H1 (cell line): ENCODE data around the gene TFB2M. TPM values are rescaled to one million over a fixed set of nuclear protein-coding genes. Genes with fewer than 3 reads are reported as not detected.

Experiments
- CTCF ChIA-PET: fragments of 300-600 bp; sonication (Branson Sonifier 250); formaldehyde crosslinking; loops from one replicate; lab custom pipeline; 2021; ENCODE audit not compliant: partially characterized antibody; lab: Charles Lee
- POLR2A ChIA-PET: fragments of 300-600 bp; sonication (Branson Sonifier 250); formaldehyde crosslinking; loops from one replicate; lab custom pipeline; 2021; ENCODE audit warnings: inconsistent platforms; ENCODE audit not compliant: partially characterized antibody; lab: Charles Lee
- DNase-seq, 2 experiments: peaks; one replicate each; pipeline versions ENCODE4 v3.0.0 to v3.0.0-alpha.2; 2010 to 2022; ENCODE audit warnings: low spot score in 2 of 2, low read depth in 1 of 2, mixed read lengths in 1 of 2
- FAIRE-seq: peaks from 2 replicates; lab custom pipeline; 2011; peaks lifted over from hg19 to GRCh38; lab: Jason Lieb, UNC
- H2AFZ ChIP-seq: 2 replicates; pipeline ENCODE4 v1.8.1; 2012; ENCODE audit warnings: low read length, inconsistent platforms
- H2AK5ac ChIP-seq: 2 replicates; pipeline ENCODE4 v1.6.1; 2013; ENCODE audit warnings: low read depth, low read length
- H2BK120ac ChIP-seq: replicated peaks from 2 replicates; pipeline ENCODE3; 2013; ENCODE audit warnings: low read depth, low read length, inconsistent platforms
- H2BK12ac ChIP-seq: 2 replicates; pipeline ENCODE4 v1.6.1; 2013; ENCODE audit warnings: low read depth, low read length
- H2BK15ac ChIP-seq: 2 replicates; pipeline ENCODE4 v1.6.1; 2013; ENCODE audit warnings: low read length
- H2BK20ac ChIP-seq: 2 replicates; pipeline ENCODE4 v1.6.1; 2013; ENCODE audit warnings: low read length
- H2BK5ac ChIP-seq: 2 replicates; pipeline ENCODE4 v1.6.1; 2013; ENCODE audit warnings: low read depth, low read length
- H3K14ac ChIP-seq: 2 replicates; pipeline ENCODE4 v1.6.1; 2013; ENCODE audit warnings: inconsistent platforms; ENCODE audit not compliant: insufficient read length
- H3K18ac ChIP-seq: 2 replicates; pipeline ENCODE4 v1.6.1; 2013; ENCODE audit warnings: low read length; ENCODE audit errors: extremely low read depth
- H3K23ac ChIP-seq: 2 replicates; pipeline ENCODE4 v1.6.1; 2013; ENCODE audit warnings: inconsistent platforms; ENCODE audit not compliant: insufficient read length
- H3K23me2 ChIP-seq: 2 replicates; pipeline ENCODE4 v1.6.1; 2013; ENCODE audit warnings: low read depth, low read length
- H3K27ac ChIP-seq: 2 replicates; pipeline ENCODE4 v1.6.1; 2011; ENCODE audit warnings: low read depth, low read length, inconsistent platforms
- H3K27me3 ChIP-seq, 4 experiments: replicated peaks in 1 of 4; 1 replicate in 1 of 4; 2 replicates in 3 of 4; pipeline versions ENCODE4 v1.6.1 to v1.8.1; 2011 to 2013; ENCODE audit warnings: low read length in 3 of 4, mild to moderate bottlenecking in 3 of 4, inconsistent platforms in 2 of 4, mixed read lengths in 2 of 4, moderate library complexity in 1 of 4; ENCODE audit not compliant: control insufficient read depth in 3 of 4, insufficient read depth in 3 of 4; ENCODE audit errors: extremely low read depth in 1 of 4
- H3K36me3 ChIP-seq, 4 experiments: 2 replicates each; pipeline versions ENCODE4 v1.6.1 to v1.8.1; 2011 to 2013; ENCODE audit warnings: mild to moderate bottlenecking in 4 of 4, low read length in 3 of 4, moderate library complexity in 2 of 4, control low read depth in 1 of 4, inconsistent platforms in 1 of 4; ENCODE audit not compliant: insufficient read depth in 4 of 4, control insufficient read depth in 2 of 4
- H3K4ac ChIP-seq: replicated peaks from 2 replicates; pipeline ENCODE3; 2013; ENCODE audit warnings: low read length, low read depth, mixed read lengths, inconsistent platforms; ENCODE audit not compliant: insufficient read length
- H3K4me1 ChIP-seq, 4 experiments: replicated peaks in 1 of 4; 1 replicate in 1 of 4; 2 replicates in 3 of 4; pipeline versions ENCODE4 v1.6.1 to v1.8.1; 2011 to 2013; ENCODE audit warnings: low read length in 3 of 4, inconsistent platforms in 2 of 4, mixed read lengths in 1 of 4; ENCODE audit not compliant: insufficient read depth in 4 of 4, control insufficient read depth in 3 of 4
- H3K4me2 ChIP-seq, 2 experiments: 2 replicates each; pipeline versions ENCODE4 v1.6.1 to v1.8.1; 2011 to 2013; ENCODE audit warnings: low read depth in 2 of 2, low read length in 2 of 2, control low read depth in 1 of 2, inconsistent platforms in 1 of 2, mild to moderate bottlenecking in 1 of 2; ENCODE audit not compliant: insufficient read depth in 1 of 2
- H3K4me3 ChIP-seq, 4 experiments: fragments of 200-600, 300-600 bp in 1 of 4; sonication (generic), shearing (Covaris generic), sonication (Bioruptor Twin) in 1 of 4; 2 replicates each; pipeline versions ENCODE4 v1.5.1 to v1.8.1; 2011 to 2016; ENCODE audit warnings: low read length in 4 of 4, low read depth in 3 of 4, control low read depth in 2 of 4, inconsistent platforms in 2 of 4, mild to moderate bottlenecking in 2 of 4, mixed read lengths in 1 of 4, moderate library complexity in 1 of 4; ENCODE audit not compliant: insufficient read depth in 2 of 4; ENCODE audit errors: extremely low read depth in 1 of 4
- H3K56ac ChIP-seq: replicated peaks from 2 replicates; pipeline ENCODE3; 2013; ENCODE audit warnings: low read depth, mild to moderate bottlenecking, mixed read lengths, low read length, inconsistent platforms; ENCODE audit not compliant: insufficient read length
- H3K79me1 ChIP-seq: 2 replicates; pipeline ENCODE4 v1.6.1; 2013; ENCODE audit warnings: low read depth, low read length, control low read depth
- H3K79me2 ChIP-seq, 2 experiments: 2 replicates each; pipeline versions ENCODE4 v1.6.1 to v1.8.1; 2012 to 2013; ENCODE audit warnings: low read length in 2 of 2, mild to moderate bottlenecking in 2 of 2, inconsistent platforms in 1 of 2; ENCODE audit not compliant: insufficient read depth in 2 of 2, control insufficient read depth in 1 of 2
- H3K9ac ChIP-seq, 4 experiments: replicated peaks in 1 of 4; 1 replicate in 1 of 4; 2 replicates in 3 of 4; pipeline versions ENCODE4 v1.6.1 to v1.8.1; 2011 to 2013; ENCODE audit warnings: low read depth in 3 of 4, low read length in 3 of 4, control low read depth in 2 of 4, mild to moderate bottlenecking in 2 of 4, moderate library complexity in 2 of 4, inconsistent platforms in 1 of 4; ENCODE audit errors: extremely low read depth in 1 of 4
- H3K9me3 ChIP-seq, 2 experiments: 2 replicates each; pipeline versions ENCODE4 v1.6.1 to v1.8.1; 2012 to 2013; ENCODE audit warnings: mild to moderate bottlenecking in 2 of 2, moderate library complexity in 2 of 2, control low read depth in 1 of 2, inconsistent platforms in 1 of 2, low read depth in 1 of 2, low read length in 1 of 2, mixed read lengths in 1 of 2; ENCODE audit not compliant: insufficient read depth in 2 of 2
- H4K20me1 ChIP-seq, 2 experiments: replicated peaks in 1 of 2; 2 replicates each; pipeline versions ENCODE3 to v1.8.1; 2011 to 2013; ENCODE audit warnings: inconsistent platforms in 2 of 2, low read length in 2 of 2, mild to moderate bottlenecking in 1 of 2; ENCODE audit not compliant: insufficient read depth in 2 of 2, control insufficient read depth in 1 of 2
- H4K5ac ChIP-seq: 2 replicates; pipeline ENCODE4 v1.6.1; 2013; ENCODE audit warnings: low read length, low read depth, mixed read lengths, inconsistent platforms; ENCODE audit not compliant: insufficient read length
- H4K8ac ChIP-seq: 2 replicates; pipeline ENCODE4 v1.8.0; 2013; ENCODE audit warnings: mild to moderate bottlenecking, moderate library complexity, low read length, inconsistent platforms; ENCODE audit not compliant: insufficient read depth; ENCODE audit errors: extremely low read depth
- H4K91ac ChIP-seq: replicated peaks from 2 replicates; pipeline ENCODE3; 2013; ENCODE audit warnings: low read length, mixed read lengths, inconsistent platforms; ENCODE audit not compliant: insufficient read length
- ASH2L ChIP-seq: fragments of 200-600, 300-600 bp; sonication (generic); IDR thresholded peaks from one replicate; pipeline ENCODE4 v1.7.1; 2017; ENCODE audit warnings: low read length
- ATF2 ChIP-seq: IDR thresholded peaks from 2 replicates; pipeline ENCODE4 v1.6.1; 2012; ENCODE audit warnings: low read length, inconsistent platforms
- BRCA1 ChIP-seq: IDR thresholded peaks from 2 replicates; pipeline ENCODE4 v1.6.1; 2012; ENCODE audit warnings: low read depth, low read length, improper control_type of control experiment
- CBX8 ChIP-seq: fragments of 300-800, 300-1000 bp; sonication (generic); IDR thresholded peaks from 2 replicates; pipeline ENCODE4 v1.7.1; 2016; ENCODE audit warnings: low read depth, low read length, borderline replicate concordance
- CTCF ChIP-seq, 3 experiments: IDR thresholded peaks; 1 replicate in 2 of 3; 2 replicates in 1 of 3; pipeline versions ENCODE4 v1.5.1 to v1.6.1; 2011; ENCODE audit warnings: low read length in 3 of 3, mild to moderate bottlenecking in 3 of 3, inconsistent platforms in 2 of 3, low read depth in 1 of 3, moderate library complexity in 1 of 3; ENCODE audit not compliant: insufficient read depth in 1 of 3; ENCODE audit errors: control extremely low read depth in 1 of 3
- POLR2A ChIP-seq, 2 experiments: IDR thresholded peaks; 1 replicate in 1 of 2; 2 replicates in 1 of 2; pipeline ENCODE4 v1.6.1; 2011; ENCODE audit warnings: low read depth in 2 of 2, low read length in 2 of 2, mild to moderate bottlenecking in 2 of 2; ENCODE audit errors: control extremely low read depth in 1 of 2
- RFX5 ChIP-seq: IDR thresholded peaks from 2 replicates; pipeline ENCODE4 v1.6.1; 2011; ENCODE audit warnings: low read depth, low read length, improper control_type of control experiment, borderline replicate concordance
- USF2 ChIP-seq: IDR thresholded peaks from 2 replicates; pipeline ENCODE4 v1.6.1; 2011; ENCODE audit warnings: low read length, improper control_type of control experiment
- WGBS, 2 experiments: shearing (Covaris generic) in 1 of 2; methylation state at CpG; one replicate each; pipeline versions ENCODE4 v1.1.6 to v1.1.7; 2013 to 2015; ENCODE audit warnings: low lambda C conversion rate in 2 of 2, mixed read lengths in 2 of 2, inconsistent platforms in 1 of 2, low coverage in 1 of 2, missing lambda C conversion rate in 1 of 2; ENCODE audit not compliant: insufficient replicate concordance in 2 of 2, insufficient coverage in 1 of 2, insufficient read length in 1 of 2; ENCODE audit errors: extremely low coverage in 1 of 2, missing lambda C conversion rate in 1 of 2; 5-methylcytosine and 5-hydroxymethylcytosine counted together
- polyA plus RNA-seq, 7 experiments: library from polyadenylated mRNA; depleted of rRNA in 3 of 7; stranded (reverse) in 5 of 7; unstranded in 2 of 7; fragments of >200 nt in 5 of 7; fragments of 200-250 nt in 2 of 7; gene quantifications; 1 replicate in 5 of 7; 2 replicates in 1 of 7; 4 replicates in 1 of 7; pipeline versions ENCODE4 v1.2.1 to v1.2.3, GENCODE V29; 2011 to 2013; ENCODE audit warnings: missing spikeins in 2 of 7, mixed read lengths in 2 of 7
- total RNA-seq: library from RNA; stranded (reverse); fragmentation: NEBNext Ultra II Directional; extraction: Animal tissue kit (Norgen Biotek cat#: 25700); gene quantifications from 2 replicates; pipeline ENCODE4 v1.2.1, GENCODE V29; 2021

Gene TFB2M
- total and polyA plus RNA-seq, 2 of the 8 experiments (the other 6 are each of a cell fraction or from before 2014, with no cell fraction given) = 10.4 to 22.0 TPM

GRCh38 chr1:246597971-246598370 is 31.9 kb upstream of the TFB2M start:
- no peak overlapping the region for H3K9ac ChIP-seq
- no peak overlapping the region for H2BK20ac ChIP-seq
- no peak overlapping the region for H4K91ac ChIP-seq
- no peak overlapping the region for H2BK12ac ChIP-seq
- FAIRE-seq (no peak), DNase-seq (no peak)
- H3K18ac ChIP-seq = no peak overlapping the region
- 0 out of 4 replicates have a peak, but pooled peaks cover 0 to 3% of the 10 kb centered on the region in 2 experiments for H3K79me2 ChIP-seq
- no peaks in the 10 kb centered on the region for H3K27me3 ChIP-seq
- H3K27ac ChIP-seq = no peak overlapping the region
- H2AK5ac ChIP-seq = no peak overlapping the region
- ChIA-PET CTCF (interaction anchor here (0.8 to 1.5 kb wide), 2 partner anchors 10 to 19 kb away, joined by 3 to 4 read pairs; no protein-coding TSS in a partner anchor), POLR2A (interaction anchor here (0.6 kb wide), 1 partner anchor 32 kb away, joined by 4 read pairs; the partner anchor contains the start of gene TFB2M)
- H3K56ac ChIP-seq = no peak overlapping the region
- H3K23me2 ChIP-seq = no peaks in the 10 kb centered on the region
- H3K14ac ChIP-seq = no peak overlapping the region
- WGBS, 2 experiments = 93% methylated on average over 7 of the region's 7 CpGs; no CpG with 5 or more reads in 1 of the 2 experiments
- H2BK5ac ChIP-seq = no peak overlapping the region
- no peak overlapping the region for H3K4me3 ChIP-seq
- H3K4me1 ChIP-seq = no peaks in the 10 kb centered on the region
- no peak overlapping the region for H2BK15ac ChIP-seq
- H3K4ac ChIP-seq = no peak overlapping the region
- peaks cover 1 to 2% of the 10 kb centered on the region in 2 experiments for H4K20me1 ChIP-seq
- H2AFZ ChIP-seq = no peak overlapping the region
- no peak overlapping the region for H2BK120ac ChIP-seq
- no peak overlapping the region for H3K4me2 ChIP-seq
- no peak overlapping the region for H3K23ac ChIP-seq
- H3K79me1 ChIP-seq = no peaks in the 10 kb centered on the region; the same call in 1 of the 2 replicates
- no peaks in the 10 kb centered on the region for H3K9me3 ChIP-seq
- H3K36me3 ChIP-seq = no peaks in the 10 kb centered on the region
- H4K8ac ChIP-seq = no peak overlapping the region
- H4K5ac ChIP-seq = no peak overlapping the region
- TF ChIP-seq CBX8 (no peak), ATF2 (no peak), RFX5 (no peak), ASH2L (no peak), BRCA1 (no peak), CTCF (IDR thresholded peaks at IDR 0.05; ENCODE audit: control extremely low read depth in 1 of 3, insufficient read depth in 1 of 3, low read depth in 1 of 3, low read length in 3 of 3) (no peak), USF2 (no peak), POLR2A (IDR thresholded peaks at IDR 0.05; ENCODE audit: control extremely low read depth in 1 of 2, low read depth in 2 of 2, low read length in 2 of 2) (no peak)
